HL-60/S4 treated with phorbol 12-myristate 13-acetate at 8.2 ng/mL for 4 days and 3 days (cell line): Measurements from ENCODE around the gene SYTL3.
"Not testable (repeated sequence)": the region's sequence is repeated elsewhere in the genome, so short reads cannot be mapped to it uniquely, and the experiment has no call there.

Source experiments
- in situ Hi-C: fragments of 300-500 bp; cut with MboI; formaldehyde crosslinking; loops from 2 replicates; pipeline ENCODE4 v1.15.0; 2022; ENCODE audit warnings: low sequenced_read_pairs

Gene SYTL3

GRCh38 chr6:158649289-158650143 lies at the start of gene SYTL3:
TSS of gene SYTL3 (plus strand) at chr6:158650054. CDS start at chr6:158663269, 13,215 bp downstream.
- in situ Hi-C loops, result no loop called here

- in situ Hi-C loops, result no loop called here
These were observed 46.4 kb upstream of the SYTL3 start for GRCh38 chr6:158603261-158604047.

- in situ Hi-C loops, result no loop called here
These were observed 45.8 kb upstream of the SYTL3 start for GRCh38 chr6:158604048-158604406.

GRCh38 chr6:158605266-158605878 lies 44.5 kb upstream of the SYTL3 start:
- in situ Hi-C loops, result no loop called here

GRCh38 chr6:158606011-158606410 lies 43.8 kb upstream of the SYTL3 start:
- in situ Hi-C loops, result not testable (repeated sequence)

GRCh38 chr6:158606935-158607334 lies 42.9 kb upstream of the SYTL3 start:
- in situ Hi-C loops, result no loop called here

- in situ Hi-C loops, result no loop called here
These were observed 42.3 kb upstream of the SYTL3 start for GRCh38 chr6:158607411-158608170.

- in situ Hi-C loops, result no loop called here
These were observed 41.6 kb upstream of the SYTL3 start for GRCh38 chr6:158608221-158608620.

GRCh38 chr6:158609455-158610155 lies 40.2 kb upstream of the SYTL3 start:
- in situ Hi-C loops, result no loop called here

- in situ Hi-C loops, result no loop called here
These were observed 39.4 kb upstream of the SYTL3 start for GRCh38 chr6:158610319-158610968.

GRCh38 chr6:158611039-158611438 lies 38.8 kb upstream of the SYTL3 start:
- in situ Hi-C loops, result no loop called here

- in situ Hi-C loops, result no loop called here
These were observed 38.1 kb upstream of the SYTL3 start for GRCh38 chr6:158611541-158612370.

GRCh38 chr6:158614606-158615005 lies 35.2 kb upstream of the SYTL3 start:
- in situ Hi-C loops, result not testable (repeated sequence)

GRCh38 chr6:158618289-158618688 lies 31.6 kb upstream of the SYTL3 start:
- in situ Hi-C loops, result not testable (repeated sequence)

- in situ Hi-C loops, result no loop called here
These were observed 29.7 kb upstream of the SYTL3 start for GRCh38 chr6:158619922-158620801.

- in situ Hi-C loops, result no loop called here
These were observed 28.7 kb upstream of the SYTL3 start for GRCh38 chr6:158620963-158621693.
